ENCODE data around the gene MYOF.

- TF ChIP-seq, protein P1, sequence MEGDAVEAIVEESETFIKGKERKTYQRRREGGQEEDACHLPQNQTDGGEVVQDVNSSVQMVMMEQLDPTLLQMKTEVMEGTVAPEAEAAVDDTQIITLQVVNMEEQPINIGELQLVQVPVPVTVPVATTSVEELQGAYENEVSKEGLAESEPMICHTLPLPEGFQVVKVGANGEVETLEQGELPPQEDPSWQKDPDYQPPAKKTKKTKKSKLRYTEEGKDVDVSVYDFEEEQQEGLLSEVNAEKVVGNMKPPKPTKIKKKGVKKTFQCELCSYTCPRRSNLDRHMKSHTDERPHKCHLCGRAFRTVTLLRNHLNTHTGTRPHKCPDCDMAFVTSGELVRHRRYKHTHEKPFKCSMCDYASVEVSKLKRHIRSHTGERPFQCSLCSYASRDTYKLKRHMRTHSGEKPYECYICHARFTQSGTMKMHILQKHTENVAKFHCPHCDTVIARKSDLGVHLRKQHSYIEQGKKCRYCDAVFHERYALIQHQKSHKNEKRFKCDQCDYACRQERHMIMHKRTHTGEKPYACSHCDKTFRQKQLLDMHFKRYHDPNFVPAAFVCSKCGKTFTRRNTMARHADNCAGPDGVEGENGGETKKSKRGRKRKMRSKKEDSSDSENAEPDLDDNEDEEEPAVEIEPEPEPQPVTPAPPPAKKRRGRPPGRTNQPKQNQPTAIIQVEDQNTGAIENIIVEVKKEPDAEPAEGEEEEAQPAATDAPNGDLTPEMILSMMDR (IDR thresholded peaks at IDR 0.05) = no peak
- no peak for TF ChIP-seq POLR2AphosphoS5 (IDR thresholded peaks at IDR 0.05)
Measured at GRCh38 chr10:93299195-93299594, 182.9 kb downstream of the MYOF start.

All from suprapubic skin (tissue), 3 donors.